ENCODE results near the gene LRP2BP.

GRCh38 chr4:185363251-185363650 is 32.5 kb downstream of the LRP2BP start:
- TF ChIP-seq CTCF (IDR thresholded peaks at IDR 0.05; ENCODE audit: low read length) (no peak), EZH2 (optimal IDR thresholded peaks at IDR 0.05; ENCODE audit: low read depth, low read length) (no peak)

Data from MM.1S (cell line).